Suppressor macrophage treated with lipopolysaccharide for 1 hour (primary cell): ENCODE measurements around the gene ERC1.
A peak's percentile ranks its signal among the peaks of the same experiment; 100 is the strongest.
"Not testable (repeated sequence)": the region's sequence is repeated elsewhere in the genome, so short reads cannot be mapped to it uniquely, and the experiment has no call there.

Experiments used
- DNase-seq, 3 donors: peaks; one replicate each; pipeline ENCODE4 v3.0.0-alpha.2; 2020 to 2022

Gene ERC1

DNA sequence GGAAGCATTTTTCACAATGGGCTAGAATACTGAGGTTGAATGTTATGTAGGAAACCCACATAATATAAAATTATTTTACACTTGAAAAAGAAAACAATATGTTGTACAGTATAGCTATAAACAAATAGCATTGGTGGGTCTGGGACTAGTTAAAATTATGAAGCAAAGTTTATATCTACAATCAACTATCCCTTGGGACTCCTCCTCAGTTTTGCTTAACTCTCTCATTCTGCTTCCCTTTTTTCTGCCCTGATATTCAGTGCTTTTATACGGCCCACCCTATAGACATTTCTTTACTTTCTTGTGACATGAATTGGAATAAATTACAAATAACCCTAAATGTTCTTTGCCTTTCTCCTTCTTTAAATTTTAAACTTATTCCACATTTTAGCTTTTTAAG is 302.9 kb downstream of the ERC1 start:
- DNase-seq: no peak

DNA sequence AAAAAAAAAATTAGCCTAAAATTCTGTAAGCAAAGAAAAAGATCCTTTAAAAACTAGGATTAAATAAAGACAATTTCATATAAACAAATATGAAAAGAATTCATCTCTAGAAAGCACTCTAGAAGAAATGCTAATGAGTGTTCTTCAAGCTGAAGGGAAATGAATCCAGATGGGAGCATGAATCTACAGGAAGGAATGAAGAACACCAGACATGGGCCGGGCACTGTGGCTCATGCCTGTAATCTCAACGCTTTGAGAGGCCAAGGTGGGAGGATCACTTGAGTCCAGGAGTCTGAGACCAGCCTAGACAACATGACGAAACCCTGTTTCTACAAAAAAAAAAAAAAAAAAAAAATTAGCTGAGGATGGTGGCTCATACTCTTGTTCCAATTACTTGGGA is 306.2 kb downstream of the ERC1 start:
- DNase-seq: no peak

DNA sequence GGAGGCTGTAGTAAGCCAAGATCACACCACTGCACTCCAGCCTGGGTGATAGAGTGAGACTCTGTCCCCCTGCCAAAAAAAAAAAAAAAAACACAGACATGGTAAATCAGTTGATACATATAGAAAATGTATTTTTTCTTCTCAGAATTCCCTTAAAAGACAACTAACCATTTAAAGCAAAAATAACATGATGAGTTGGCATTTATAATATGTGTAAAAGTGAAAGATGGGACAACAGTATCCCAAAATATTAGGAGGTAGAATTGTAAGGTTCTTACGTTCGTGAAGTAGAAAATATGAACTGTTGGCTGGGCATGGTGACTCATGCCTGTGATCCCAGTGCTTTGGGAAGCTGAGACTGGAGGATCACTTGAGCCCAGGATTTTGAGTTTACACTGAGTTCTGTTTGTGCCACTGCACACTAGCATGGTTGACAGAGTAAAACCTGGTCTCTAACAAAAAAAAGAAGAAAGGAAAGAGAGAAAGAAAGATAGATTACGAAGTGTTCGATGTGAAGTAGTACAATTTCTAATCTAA is 306.7 kb downstream of the ERC1 start:
- DNase-seq: no peak

DNA sequence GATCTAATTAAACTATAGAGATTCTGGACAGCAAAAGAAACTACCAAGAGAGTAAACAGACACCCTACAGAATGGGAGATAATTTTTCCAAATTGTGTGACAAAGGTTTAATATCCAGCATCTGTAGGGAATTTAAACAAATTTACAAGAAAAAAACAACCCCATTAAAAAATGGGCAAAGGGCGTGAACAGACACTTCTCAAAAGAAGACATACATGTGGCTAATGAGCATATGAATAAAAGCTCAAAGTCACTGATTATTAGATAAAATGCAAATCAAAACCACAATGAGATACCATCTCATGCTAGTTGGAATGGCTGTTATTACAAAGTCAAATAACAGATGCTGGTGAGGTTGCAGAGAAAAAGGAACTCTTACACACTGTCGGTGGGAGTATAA is 309.4 kb downstream of the ERC1 start:
- no peak for DNase-seq

DNA sequence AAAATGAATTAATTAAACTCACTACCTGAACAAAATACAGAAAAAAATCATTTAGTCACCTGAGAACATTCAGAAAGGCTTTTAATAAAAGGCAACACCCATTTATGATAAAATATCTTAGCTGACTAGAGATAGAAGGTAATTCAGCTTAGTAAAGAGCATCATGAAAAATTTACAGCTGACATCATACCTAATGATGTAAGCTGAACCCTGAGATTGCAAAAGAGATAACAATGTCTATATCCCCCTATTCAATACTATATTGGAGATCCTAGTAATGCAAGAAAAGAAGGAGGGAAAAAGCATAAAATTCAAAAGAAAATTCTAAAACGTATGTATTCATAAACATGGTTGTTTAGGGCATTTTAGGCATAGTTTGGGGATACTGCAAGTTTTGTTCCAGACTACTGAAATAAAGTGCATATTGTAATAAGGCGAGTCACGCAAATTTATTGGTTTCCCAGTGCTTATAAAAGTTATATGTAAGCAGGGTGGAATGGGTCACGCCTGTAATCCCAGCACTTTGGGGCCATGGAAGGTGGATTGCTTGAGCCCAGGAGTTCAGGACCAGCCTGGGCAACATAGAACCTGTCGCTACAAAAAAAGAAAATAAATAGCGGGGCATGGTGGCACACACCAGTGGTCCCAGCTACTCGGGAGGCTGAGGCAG is 311.3 kb downstream of the ERC1 start:
- no peak for DNase-seq

DNA sequence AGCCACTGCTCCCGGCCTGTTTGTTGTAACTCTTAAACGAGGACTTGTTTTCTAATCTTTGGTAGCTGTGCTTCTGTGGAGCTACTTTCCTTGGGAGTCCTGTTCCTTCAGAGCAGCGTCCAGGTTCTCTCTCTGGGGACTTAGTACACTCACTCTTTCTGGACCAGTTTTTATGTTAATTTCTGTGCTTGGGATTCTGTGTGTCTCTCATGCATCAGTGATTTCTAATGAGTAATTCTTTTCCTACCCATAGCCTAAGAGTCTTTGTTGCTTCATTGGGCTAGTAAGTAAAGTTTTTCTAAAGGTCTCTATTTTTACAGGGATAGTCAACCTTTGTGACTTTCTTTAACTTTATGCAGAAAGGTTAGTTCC is 314.0 kb downstream of the ERC1 start:
- no peak for DNase-seq

DNA sequence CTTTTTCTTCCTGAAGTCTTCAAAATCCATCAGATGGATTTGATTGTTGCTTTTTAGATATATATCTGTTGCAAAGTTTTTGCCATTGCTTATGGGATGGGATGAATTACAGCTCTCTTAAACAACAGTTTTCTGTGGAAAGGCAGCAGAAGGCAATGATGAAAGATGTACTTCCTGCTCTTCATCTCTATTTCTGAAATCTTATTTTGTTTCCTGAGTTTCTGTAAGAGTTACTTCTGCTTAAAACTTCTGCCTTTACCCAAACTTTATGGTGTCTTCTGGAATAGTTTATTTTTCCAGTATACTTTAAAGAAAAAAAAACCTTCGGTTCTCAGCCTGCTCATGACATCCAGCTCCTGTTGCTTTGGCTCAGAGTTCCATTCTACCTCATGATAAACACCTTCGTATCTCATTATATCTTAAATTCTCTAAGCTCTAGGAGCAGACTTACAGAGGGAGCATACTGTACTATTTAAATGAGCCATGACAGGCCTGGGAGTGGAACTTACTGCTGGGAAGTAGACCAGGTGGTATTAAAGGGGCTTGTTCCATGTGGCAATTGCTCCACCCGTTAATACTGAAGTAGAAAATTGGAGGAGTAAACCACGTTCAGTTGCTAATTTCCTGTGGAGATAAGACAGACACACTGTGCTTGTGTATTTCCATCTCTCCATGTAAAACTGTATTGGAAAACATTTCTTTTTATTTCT is 314.9 kb downstream of the ERC1 start:
- peak in 2 of 3 donors; percentile 42 to 45 for DNase-seq

DNA sequence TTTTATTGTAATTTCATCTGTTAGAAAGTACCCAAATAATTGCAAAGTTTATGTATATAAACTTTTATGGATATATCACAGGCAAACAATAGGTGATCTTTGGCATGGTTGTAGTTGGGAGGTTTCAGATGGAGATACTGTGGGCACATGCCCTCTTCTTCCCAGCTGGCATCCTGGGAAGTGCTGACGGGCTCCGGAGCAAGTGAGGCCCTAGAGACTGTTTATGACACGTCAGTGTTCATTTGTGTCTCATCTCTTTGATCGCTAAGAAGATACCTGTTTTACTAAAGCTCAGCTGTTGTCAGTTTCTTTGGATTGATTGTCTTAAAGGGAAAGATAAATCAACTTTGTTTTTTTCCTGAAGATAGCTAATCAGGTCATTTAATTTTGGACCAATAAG is 315.8 kb downstream of the ERC1 start:
- no peak for DNase-seq

DNA sequence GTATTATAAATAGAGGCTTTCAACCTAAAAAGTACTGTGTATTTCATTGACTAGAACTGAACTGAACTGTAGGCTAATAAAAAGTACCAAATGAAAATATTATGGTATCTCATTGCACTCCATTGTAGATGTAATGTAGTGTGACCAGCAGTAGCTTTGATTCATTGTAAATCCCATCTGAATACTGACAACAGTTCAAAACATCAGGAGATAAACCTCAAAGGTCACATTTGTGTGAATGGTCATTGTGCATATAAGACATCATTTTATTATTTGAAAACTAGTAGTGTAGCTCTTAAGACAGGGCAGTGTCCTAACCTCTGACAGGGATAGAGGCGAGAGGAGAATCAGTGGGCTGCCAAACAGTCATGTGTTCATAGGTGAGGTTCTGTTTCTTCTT is 316.8 kb downstream of the ERC1 start:
- no peak for DNase-seq

DNA sequence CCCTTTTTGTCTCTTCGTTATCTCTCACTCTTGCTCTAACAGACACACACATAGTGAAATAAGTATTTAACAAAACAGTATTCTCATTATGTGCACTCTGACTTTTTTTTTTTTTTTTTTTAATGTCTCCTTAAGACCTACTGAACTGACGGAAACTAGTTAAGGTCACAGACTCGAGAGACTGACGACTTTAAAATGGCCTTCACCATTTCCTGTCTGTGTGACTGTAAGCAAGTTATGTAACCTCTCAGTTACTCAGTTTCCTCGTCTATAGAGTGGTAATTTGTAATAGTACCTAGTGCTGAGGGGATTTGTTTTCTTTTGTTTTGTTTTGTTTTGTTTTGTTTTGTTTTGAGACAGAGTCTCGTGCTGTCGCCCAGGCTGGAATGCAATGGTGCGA is 318.6 kb downstream of the ERC1 start:
- peak in 2 of 3 donors; percentile 25 to 50 for DNase-seq

DNA sequence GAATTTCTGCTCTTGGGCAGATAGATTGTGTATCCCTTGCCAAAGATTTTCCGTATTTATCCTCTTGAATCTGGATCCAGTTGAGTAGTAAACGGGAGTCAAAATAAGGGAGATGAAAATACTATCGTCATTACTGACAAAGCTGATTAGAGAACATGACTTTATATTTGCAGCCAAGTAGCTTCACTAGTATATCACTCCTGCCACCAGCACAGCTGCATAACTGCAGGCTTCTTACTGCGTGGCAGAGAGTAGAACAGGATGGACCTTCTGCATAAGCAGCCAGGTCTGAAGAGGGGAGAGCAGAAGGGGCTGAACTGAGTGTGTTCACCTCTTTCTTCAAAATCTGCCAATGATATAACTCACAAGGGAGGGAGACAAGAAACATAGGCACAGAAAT is 319.6 kb downstream of the ERC1 start:
- DNase-seq: no peak

DNA sequence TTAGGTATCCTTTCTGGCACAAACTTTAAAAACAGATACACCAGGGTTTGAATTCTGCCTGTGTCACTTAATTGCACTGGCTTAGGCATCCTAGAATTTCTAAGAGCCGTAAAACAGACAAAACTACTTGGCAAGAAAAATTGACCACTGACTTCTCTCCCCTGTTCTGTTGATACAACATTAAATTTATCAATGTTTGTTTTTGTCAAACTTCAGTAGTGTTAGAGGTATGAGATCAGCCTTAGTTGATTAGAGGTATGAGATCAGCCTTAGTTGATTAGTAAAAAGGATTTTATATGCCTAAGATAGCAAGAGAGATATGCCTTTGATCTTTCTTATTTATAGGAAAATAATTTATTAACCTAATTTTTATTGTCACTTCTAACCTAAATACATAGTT is 320.1 kb downstream of the ERC1 start:
- DNase-seq: no peak

DNA sequence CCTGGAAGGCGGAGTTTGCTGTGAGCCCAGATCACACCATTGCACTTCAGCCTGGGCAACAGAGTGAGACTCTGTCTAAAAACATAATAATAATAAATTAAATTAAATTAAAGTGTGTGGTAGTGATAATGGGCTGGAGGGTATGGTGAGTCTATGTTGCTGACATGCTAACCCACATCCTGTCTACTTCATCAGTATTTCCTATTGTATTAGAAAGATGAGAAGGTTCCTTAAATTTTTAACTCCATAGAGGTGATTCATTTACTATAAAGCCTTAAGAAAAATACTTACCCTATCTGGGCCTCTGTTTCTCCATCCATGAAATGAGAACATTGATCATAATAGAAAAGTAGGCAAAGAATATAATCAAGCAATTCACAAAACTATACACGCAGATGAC is 322.9 kb downstream of the ERC1 start:
- DNase-seq: peak in 2 of 3 donors; percentile 31 to 34

DNA sequence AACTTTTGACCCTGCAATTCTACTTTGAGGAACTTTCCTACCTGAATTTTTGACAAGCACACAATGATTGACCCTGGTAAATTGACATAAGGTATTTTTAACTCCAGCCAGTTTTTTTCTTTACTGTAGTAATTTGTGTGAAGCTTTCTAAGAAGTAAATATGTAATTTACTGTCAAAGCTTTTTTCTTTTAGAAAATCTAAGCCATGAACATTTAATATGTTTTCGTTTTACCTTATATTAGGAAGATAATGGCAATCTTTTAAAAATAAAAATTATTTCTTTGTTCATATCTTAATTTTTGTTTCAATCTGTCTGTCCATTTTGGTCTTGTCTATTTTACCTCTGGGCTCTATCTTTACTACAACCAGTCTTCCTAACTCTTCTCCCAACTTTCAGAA is 323.5 kb downstream of the ERC1 start:
- DNase-seq: no peak

DNA sequence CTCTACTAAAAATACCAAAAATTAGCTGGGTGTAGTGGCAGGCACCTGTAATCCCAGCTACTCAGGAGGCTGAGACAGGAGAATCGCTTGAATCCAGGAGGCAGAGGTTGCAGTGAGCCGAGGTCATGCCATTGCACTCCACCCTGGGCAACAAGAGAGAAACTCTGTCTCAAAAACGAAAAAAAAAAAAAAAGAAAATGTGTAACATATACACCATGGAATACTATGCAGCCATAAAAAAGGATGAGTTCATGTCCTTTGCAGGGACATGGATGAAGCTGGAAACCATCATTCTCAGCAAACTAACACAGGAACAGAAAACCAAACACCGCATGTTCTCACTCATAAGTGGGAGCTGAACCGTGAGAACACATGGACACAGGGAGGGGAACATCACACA is 326.0 kb downstream of the ERC1 start:
- not testable (repeated sequence) for DNase-seq

DNA sequence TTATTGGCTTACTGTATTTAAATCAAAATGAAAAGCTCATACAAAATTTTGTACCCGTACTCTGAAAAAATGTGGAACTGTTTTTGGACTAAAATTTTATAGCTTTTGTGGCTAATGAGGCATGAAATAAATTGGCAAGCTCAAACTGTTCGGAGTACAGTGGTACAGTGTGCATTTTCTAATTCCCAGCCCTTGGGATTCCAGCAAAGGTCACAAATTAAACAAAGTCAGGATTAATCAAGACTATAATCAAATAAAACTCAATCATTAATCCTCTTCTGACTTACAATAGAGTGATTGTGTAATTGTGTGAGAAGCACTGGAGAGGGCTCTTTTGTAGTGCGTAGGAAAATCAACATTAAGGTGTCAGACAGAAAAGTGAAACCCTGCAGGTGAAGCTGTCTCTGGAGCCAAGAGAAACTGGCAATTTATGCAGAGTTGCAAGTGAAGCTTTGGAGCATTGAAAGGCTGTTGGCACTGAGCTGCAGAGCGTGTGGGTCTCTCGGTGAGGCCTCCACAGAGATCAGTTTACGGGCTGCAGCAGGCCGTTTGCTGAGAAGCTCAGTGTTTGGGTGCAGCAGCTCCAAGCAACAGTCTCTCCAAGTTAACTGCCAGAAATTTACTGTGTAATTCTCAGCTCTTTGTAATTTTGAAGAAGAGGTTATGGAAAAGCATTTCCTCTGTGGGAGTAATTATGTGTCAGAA is 327.5 kb downstream of the ERC1 start:
- no peak for DNase-seq

DNA sequence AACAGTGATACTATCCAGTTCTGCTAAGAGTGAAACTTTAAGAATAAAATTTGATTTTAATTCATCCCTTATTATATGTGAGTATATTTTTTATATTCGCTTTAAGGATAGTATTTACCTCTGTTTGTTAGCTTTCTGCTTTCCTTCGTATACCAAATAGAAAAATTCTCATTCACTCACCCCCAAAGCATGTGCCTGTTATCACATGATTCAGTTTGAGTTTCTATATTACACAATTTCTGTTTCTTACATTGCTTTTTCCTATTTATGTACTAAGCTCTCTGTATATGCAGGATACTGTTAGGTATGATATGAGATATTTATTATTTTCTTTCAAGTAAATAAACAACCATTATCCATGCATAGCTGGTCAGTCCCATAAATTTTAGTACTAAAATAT is 328.2 kb downstream of the ERC1 start:
- DNase-seq: peak; percentile 38 to 59 (median 53)

DNA sequence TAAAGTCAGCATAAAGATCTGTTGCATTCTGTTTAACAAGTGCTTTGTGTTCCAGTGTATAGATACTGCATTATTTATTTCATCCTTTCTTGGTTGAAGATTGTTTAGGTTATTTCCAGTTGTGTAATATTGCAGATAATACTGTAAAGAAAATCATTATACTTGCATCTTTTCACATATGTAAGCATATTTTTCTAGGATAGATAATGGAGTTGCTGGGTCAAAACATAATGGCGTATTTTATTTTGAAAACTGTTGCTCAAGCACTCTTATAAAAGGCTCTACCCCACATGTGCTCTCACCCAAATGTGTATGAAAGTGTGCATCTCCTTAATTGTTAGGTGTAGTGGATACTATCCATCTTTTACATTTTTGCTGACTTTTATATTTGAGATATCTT is 329.0 kb downstream of the ERC1 start:
- no peak for DNase-seq

DNA sequence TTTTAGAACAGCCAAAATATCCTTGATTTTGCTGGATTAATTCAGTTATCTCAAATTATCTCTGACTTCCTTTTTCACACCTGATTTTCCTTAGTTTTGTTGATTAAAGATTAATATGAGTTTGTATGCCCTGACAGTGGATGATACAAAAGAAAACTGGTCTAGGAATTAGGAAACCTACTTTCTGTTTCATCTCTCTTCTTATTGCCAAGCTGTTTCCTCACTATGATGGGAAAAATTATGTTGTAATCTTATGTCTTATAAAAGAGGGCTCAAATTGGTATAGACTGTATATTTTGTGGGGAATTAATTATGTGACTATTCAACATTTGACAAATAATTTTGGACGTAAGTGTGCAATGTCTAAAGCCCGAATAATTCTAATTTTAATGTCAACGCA is 331.8 kb downstream of the ERC1 start:
- peak; percentile 16 to 71 (median 60) for DNase-seq

DNA sequence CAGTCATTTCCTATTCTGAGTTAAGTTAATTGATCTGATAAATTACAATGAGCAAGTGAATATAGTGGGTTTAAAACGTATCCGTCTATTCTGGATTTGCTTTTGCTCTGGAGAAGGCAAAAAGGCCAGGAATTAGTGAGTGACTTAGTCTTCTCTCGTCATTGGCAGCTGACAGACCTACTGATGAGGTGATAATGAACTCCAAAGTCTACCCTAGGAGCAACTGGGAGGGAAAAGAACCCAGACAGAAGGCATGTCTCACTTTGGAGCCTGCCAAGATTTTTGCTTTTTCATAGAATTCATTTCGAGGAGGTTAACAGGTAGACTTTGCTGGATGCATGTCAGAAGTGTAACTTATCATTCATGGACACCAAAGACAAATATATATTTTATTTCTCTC is 333.1 kb downstream of the ERC1 start:
- no peak for DNase-seq

DNA sequence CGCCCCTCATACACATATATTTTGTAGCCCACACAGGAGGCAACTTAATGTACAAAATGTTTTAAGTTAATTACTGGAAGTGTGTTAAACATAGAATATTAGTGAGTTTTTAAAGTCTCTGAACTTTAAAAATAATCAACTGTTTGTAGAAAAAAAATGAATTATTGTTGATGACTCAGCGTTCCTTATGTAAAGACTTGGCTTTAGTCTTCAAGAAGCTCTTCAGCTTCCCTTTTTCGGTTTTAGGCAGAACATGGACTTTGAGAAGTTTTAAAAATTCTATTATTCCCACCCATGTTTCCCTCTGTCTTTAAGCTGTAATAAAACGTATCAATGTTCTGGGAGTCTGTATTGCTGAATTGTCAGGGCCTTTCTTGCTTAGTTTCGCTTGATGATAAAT is 333.9 kb downstream of the ERC1 start:
- peak; percentile 57 to 80 (median 75) for DNase-seq

DNA sequence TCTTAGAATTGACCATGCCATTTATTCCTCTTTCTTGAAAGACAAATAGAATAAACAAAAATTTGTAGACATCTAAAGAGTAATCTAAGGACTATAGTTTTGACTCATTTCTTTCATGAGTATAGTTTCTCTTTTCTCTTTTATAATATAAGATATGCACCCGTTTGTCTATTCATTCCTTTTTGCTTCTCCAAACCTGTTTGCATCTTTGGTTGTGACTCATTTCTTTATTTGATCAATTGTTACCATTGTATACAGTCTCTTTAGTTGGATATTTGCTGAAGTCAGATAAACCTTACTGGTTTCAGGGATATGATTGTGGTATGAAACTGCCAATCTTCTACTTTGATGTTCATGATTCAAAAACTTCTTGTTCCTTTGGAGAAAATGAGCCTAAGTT is 334.6 kb downstream of the ERC1 start:
- DNase-seq: peak in 1 of 3 donors; percentile 14

DNA sequence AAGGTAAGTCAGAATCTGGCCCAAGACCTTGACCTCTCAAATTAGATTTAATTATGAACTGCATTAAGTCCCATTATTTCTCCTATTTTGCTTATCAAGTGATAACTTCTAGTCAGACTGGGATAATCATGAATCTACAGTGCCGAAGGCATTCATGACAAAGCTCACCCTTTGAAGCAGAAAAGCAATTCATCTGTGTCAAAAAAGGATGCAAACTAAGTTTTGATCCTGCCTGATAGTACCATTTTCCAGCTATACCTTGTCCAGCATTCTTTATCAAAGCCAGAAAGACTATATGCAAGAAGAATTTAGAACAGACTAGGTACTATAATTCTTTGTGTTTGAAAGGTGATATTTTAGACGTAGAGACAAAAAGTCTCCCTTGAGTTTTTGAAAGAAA is 335.2 kb downstream of the ERC1 start:
- DNase-seq: no peak

DNA sequence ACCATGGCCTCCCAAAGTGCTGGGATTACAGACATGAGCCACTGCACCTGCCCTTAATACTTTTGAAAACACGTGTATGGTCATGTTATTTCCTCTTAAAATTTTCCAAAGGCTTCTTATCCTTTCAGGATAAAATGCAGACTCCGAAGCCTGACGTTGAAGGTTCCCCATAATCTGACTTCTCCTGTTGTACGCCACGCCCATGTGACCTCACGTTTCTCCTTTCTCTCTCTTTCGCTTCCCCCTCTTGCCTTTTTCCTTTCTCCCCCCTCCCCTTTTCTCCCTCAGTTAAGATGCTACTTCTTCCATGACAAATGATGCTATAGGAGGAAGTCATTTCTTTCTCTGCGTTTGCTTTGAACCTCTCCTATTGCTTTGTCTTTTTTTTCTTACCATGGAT is 337.4 kb downstream of the ERC1 start:
- peak; percentile 90 to 92 (median 91) for DNase-seq
